MM.1S (cell line): ENCODE data around the gene NDUFAF8.

Experiments
- DNase-seq: peaks from one replicate; pipeline ENCODE4 v3.0.0-alpha.2; 2015
- H2AFZ ChIP-seq: fragments of 300-600 bp; sonication (generic); 2 replicates; pipeline ENCODE4 v1.6.0; 2016; ENCODE audit warnings: antibody characterized with exemption, low read length
- H3F3A ChIP-seq: fragments of 300-600 bp; sonication (generic); 2 replicates; pipeline ENCODE4 v1.6.1; 2016; ENCODE audit warnings: mild to moderate bottlenecking, antibody characterized with exemption, low read length, moderate library complexity, mixed read lengths; ENCODE audit not compliant: insufficient read depth
- H3K27ac ChIP-seq: fragments of 300-600 bp; sonication (generic); 2 replicates; pipeline ENCODE4 v1.5.1; 2016; ENCODE audit warnings: mild to moderate bottlenecking, low read length
- H3K27me3 ChIP-seq: fragments of 300-600 bp; sonication (generic); replicated peaks from 2 replicates; pipeline ENCODE4 v1.6.0; 2016; ENCODE audit warnings: low read length; ENCODE audit not compliant: insufficient read depth
- H3K36me3 ChIP-seq: fragments of 300-600 bp; sonication (generic); replicated peaks from 2 replicates; pipeline ENCODE4 v1.6.1; 2016; ENCODE audit warnings: mild to moderate bottlenecking, low read length, mixed read lengths; ENCODE audit not compliant: insufficient read depth
- H3K4me1 ChIP-seq: fragments of 300-600 bp; sonication (generic); 2 replicates; pipeline ENCODE4 v1.6.1; 2016; ENCODE audit warnings: low read length, mixed read lengths
- H3K4me2 ChIP-seq: fragments of 300-600 bp; sonication (generic); 2 replicates; pipeline ENCODE4 v1.6.0; 2016; ENCODE audit warnings: low read depth, low read length
- H3K4me3 ChIP-seq: fragments of 300-600 bp; sonication (generic); 2 replicates; pipeline ENCODE4 v1.5.1; 2016; ENCODE audit warnings: low read length, mixed read lengths
- H3K79me2 ChIP-seq: fragments of 300-600 bp; sonication (generic); 2 replicates; pipeline ENCODE4 v1.6.1; 2016; ENCODE audit warnings: mixed run types, low read length, mixed read lengths
- H3K9ac ChIP-seq: fragments of 300-600 bp; sonication (generic); 2 replicates; pipeline ENCODE4 v1.6.1; 2016; ENCODE audit warnings: low read length, mixed read lengths
- H3K9me2 ChIP-seq: fragments of 300-600 bp; sonication (generic); replicated peaks from 2 replicates; pipeline ENCODE4 v1.6.1; 2016; ENCODE audit warnings: mild to moderate bottlenecking, low read length, mixed read lengths; ENCODE audit not compliant: insufficient read depth
- H3K9me3 ChIP-seq: fragments of 300-600 bp; sonication (generic); replicated peaks from 2 replicates; pipeline ENCODE4 v1.6.1; 2016; ENCODE audit warnings: mild to moderate bottlenecking, low read length, mixed read lengths; ENCODE audit not compliant: insufficient read depth
- H4K20me1 ChIP-seq: fragments of 300-600 bp; sonication (generic); 2 replicates; pipeline ENCODE4 v1.6.1; 2016; ENCODE audit warnings: mild to moderate bottlenecking, low read length, moderate library complexity, mixed read lengths; ENCODE audit not compliant: insufficient read depth
- CTCF ChIP-seq: fragments of 300-600 bp; sonication (generic); IDR thresholded peaks from 2 replicates; pipeline ENCODE4 v1.5.1; 2016; ENCODE audit warnings: antibody characterized with exemption, low read length, mixed read lengths
- EZH2 ChIP-seq: fragments of 300-600 bp; sonication (generic); optimal IDR thresholded peaks from 2 replicates; pipeline ENCODE3; 2017; ENCODE audit warnings: low read depth, mild to moderate bottlenecking, antibody characterized with exemption, low read length, mixed read lengths
- EZH2phosphoT487 ChIP-seq: fragments of 300-600 bp; sonication (generic); IDR thresholded peaks from 2 replicates; pipeline ENCODE4 v1.6.1; 2018; ENCODE audit warnings: antibody characterized with exemption, low read length

NDUFAF8 gene

GRCh38 chr17:81289627-81290026 is 50.5 kb downstream of the NDUFAF8 start:
- Histone ChIP-seq H3K36me3 (no peaks in the 10 kb centered on the region), H4K20me1 (no peaks in the 10 kb centered on the region), H3K79me2 (peaks cover 94% of the 10 kb centered on the region)

GRCh38 chr17:81290230-81290629 is 51.1 kb downstream of the NDUFAF8 start:
- Histone ChIP-seq H3K9me2 (no peaks in the 10 kb centered on the region), H3K27ac (no peak overlapping the region), H3K9me3 (no peaks in the 10 kb centered on the region), H3K4me3 (no peak overlapping the region), H3K4me1 (no peaks in the 10 kb centered on the region; the same call in 1 of the 2 replicates), H3K36me3 (no peaks in the 10 kb centered on the region), H4K20me1 (no peaks in the 10 kb centered on the region), H3K27me3 (no peaks in the 10 kb centered on the region), H3K79me2 (peaks cover 93% of the 10 kb centered on the region), H2AFZ (no peak overlapping the region), H3K4me2 (no peak overlapping the region), H3F3A (no peaks in the 10 kb centered on the region), H3K9ac (no peak overlapping the region)
- TF ChIP-seq CTCF (no peak), EZH2 (no peak), EZH2phosphoT487 (no peak)
- no peak for DNase-seq

More at GRCh38 chr17:81289627-81290026, 50.5 kb downstream of the NDUFAF8 start:
- no peak for DNase-seq
- H3K9ac ChIP-seq, result no peak overlapping the region
- H3K4me2 ChIP-seq, result no peak overlapping the region
- H3K27ac ChIP-seq, result no peak overlapping the region
- no peaks in the 10 kb centered on the region for H3F3A ChIP-seq
- H3K9me2 ChIP-seq, result no peaks in the 10 kb centered on the region
- no peak overlapping the region for H3K4me3 ChIP-seq
- TF ChIP-seq EZH2phosphoT487 (no peak), CTCF (no peak), EZH2 (no peak)
- H3K9me3 ChIP-seq, result no peaks in the 10 kb centered on the region
- H3K27me3 ChIP-seq, result no peaks in the 10 kb centered on the region
- no peaks in the 10 kb centered on the region; the same call in 1 of the 2 replicates for H3K4me1 ChIP-seq
- H2AFZ ChIP-seq, result no peak overlapping the region
